HG03571 (cell line): ENCODE results near the gene CLCNKB.
"Not testable (repeated sequence)": the region's sequence is repeated elsewhere in the genome, so short reads cannot be mapped to it uniquely, and the experiment has no call there.

ENCODE experiments used
- ATAC-seq: cut with Tn5 transposase; IDR thresholded peaks from one replicate; pipeline ENCODE4 v1.9.1; 2021; ENCODE audit not compliant: unreplicated experiment

CLCNKB gene

GRCh38 chr1:16014509-16015482 is 28.8 kb upstream of the CLCNKB start:
- ATAC-seq, result no peak

- no peak for ATAC-seq
Measured at GRCh38 chr1:16015491-16015890, 28.1 kb upstream of the CLCNKB start.

GRCh38 chr1:16015960-16016901 is 27.4 kb upstream of the CLCNKB start:
- no peak for ATAC-seq

- ATAC-seq, result no peak
Measured at GRCh38 chr1:16017076-16017460, 26.5 kb upstream of the CLCNKB start.

- no peak for ATAC-seq
Measured at GRCh38 chr1:16017461-16018303, 25.9 kb upstream of the CLCNKB start, which contains the start of gene HSPB7. Gene HSPB7, minus strand, starts transcription at chr1:16018043. Its CDS starts 80 bp downstream, at chr1:16017963.

- ATAC-seq, result no peak
Measured at GRCh38 chr1:16018308-16018707, 25.3 kb upstream of the CLCNKB start.

- ATAC-seq, result no peak
Measured at GRCh38 chr1:16018749-16019643, 24.6 kb upstream of the CLCNKB start.

- no peak for ATAC-seq
Measured at GRCh38 chr1:16019644-16020277, 23.8 kb upstream of the CLCNKB start.

- ATAC-seq, result no peak
Measured at GRCh38 chr1:16020325-16020724, 23.3 kb upstream of the CLCNKB start.

- not testable (repeated sequence) for ATAC-seq
Measured at GRCh38 chr1:16020878-16021277, 22.7 kb upstream of the CLCNKB start.

- no peak for ATAC-seq
Measured at GRCh38 chr1:16021681-16022080, 21.9 kb upstream of the CLCNKB start, which contains the start of gene CLCNKA. Gene CLCNKA, plus strand, starts transcription at chr1:16022036. Its CDS starts 584 bp downstream, at chr1:16022620.

- no peak for ATAC-seq
Measured at GRCh38 chr1:16022393-16022792, 21.2 kb upstream of the CLCNKB start.

GRCh38 chr1:16023050-16023653 is 20.4 kb upstream of the CLCNKB start:
- no peak for ATAC-seq

GRCh38 chr1:16026302-16026701 is 17.3 kb upstream of the CLCNKB start:
- not testable (repeated sequence) for ATAC-seq

GRCh38 chr1:16026723-16027484 is 16.7 kb upstream of the CLCNKB start:
- no peak for ATAC-seq

GRCh38 chr1:16028237-16029002 is 15.2 kb upstream of the CLCNKB start:
- ATAC-seq, result no peak

- not testable (repeated sequence) for ATAC-seq
Measured at GRCh38 chr1:16029003-16029268, 14.6 kb upstream of the CLCNKB start.
